Uterus (tissue), 4 donors: ENCODE measurements around the gene TRIO. TPM values are rescaled to one million over a fixed set of nuclear protein-coding genes. Genes with fewer than 3 reads are reported as not detected.

Experiments
- DNase-seq, 2 donors: peaks; one replicate each; pipeline ENCODE4 v3.0.0-alpha.2; 2019 to 2020
- H3K27ac ChIP-seq, 2 donors: fragments of 200-600 bp; sonication (generic); 1 replicate in 1 of 2; 2 replicates in 1 of 2; pipeline ENCODE4 v1.5.1; 2016 to 2018
- H3K27me3 ChIP-seq, 2 donors: fragments of 200-600 bp; sonication (generic); one replicate each; pipeline ENCODE4 v1.5.1; 2018 to 2019; ENCODE audit warnings: control low read depth in 1 of 2
- H3K36me3 ChIP-seq, 2 donors: fragments of 200-600 bp; sonication (generic); one replicate each; pipeline ENCODE4 v1.5.1; 2019; ENCODE audit warnings: control low read depth in 1 of 2
- H3K4me1 ChIP-seq, 2 donors: fragments of 200-600 bp; sonication (generic); one replicate each; pipeline ENCODE4 v1.5.1; 2018 to 2019; ENCODE audit warnings: control low read depth in 1 of 2
- H3K4me3 ChIP-seq, 2 donors: fragments of 200-600 bp; sonication (generic); 1 replicate in 1 of 2; 2 replicates in 1 of 2; pipeline ENCODE4 v1.5.1; 2018 to 2019; ENCODE audit warnings: mild to moderate bottlenecking in 1 of 2
- H3K9me3 ChIP-seq, 2 donors: fragments of 200-600 bp; sonication (generic); one replicate each; pipeline ENCODE4 v1.5.1; 2019; ENCODE audit warnings: control low read depth in 1 of 2
- CTCF ChIP-seq, 4 experiments: fragments of 200-600 bp in 2 of 4; fragments of 450-650 bp in 2 of 4; sonication (generic) in 2 of 4; IDR thresholded peaks; one replicate each; pipeline ENCODE4 v1.5.1; 2016 to 2019; ENCODE audit warnings: antibody characterized with exemption in 4 of 4, mild to moderate bottlenecking in 2 of 4, moderate library complexity in 1 of 4
- POLR2A ChIP-seq, 2 donors: fragments of 450-650 bp; IDR thresholded peaks; one replicate each; pipeline ENCODE4 v1.6.1; 2016; ENCODE audit warnings: antibody characterized with exemption in 2 of 2, mild to moderate bottlenecking in 1 of 2, moderate library complexity in 1 of 2
- intact Hi-C: fragments of 100-400 bp; cut with DNase I; formaldehyde crosslinking; loops from one replicate; pipeline ENCODE4 v1.15.1; 2023; ENCODE audit warnings: low total_unique reads
- total RNA-seq, 4 donors: library from RNA; depleted of rRNA in 3 of 4; stranded (reverse); fragments of >200 nt in 3 of 4; gene quantifications; one replicate each; pipeline versions ENCODE4 v1.1.0 to v1.2.4, GENCODE V29; 2014 to 2023
- donor health status: DM: yes; HTN: yes; CAD: no.

Gene TRIO
- total RNA-seq, 4 donors from 2014 or later = 93.5 to 234 (median 207) TPM

DNA sequence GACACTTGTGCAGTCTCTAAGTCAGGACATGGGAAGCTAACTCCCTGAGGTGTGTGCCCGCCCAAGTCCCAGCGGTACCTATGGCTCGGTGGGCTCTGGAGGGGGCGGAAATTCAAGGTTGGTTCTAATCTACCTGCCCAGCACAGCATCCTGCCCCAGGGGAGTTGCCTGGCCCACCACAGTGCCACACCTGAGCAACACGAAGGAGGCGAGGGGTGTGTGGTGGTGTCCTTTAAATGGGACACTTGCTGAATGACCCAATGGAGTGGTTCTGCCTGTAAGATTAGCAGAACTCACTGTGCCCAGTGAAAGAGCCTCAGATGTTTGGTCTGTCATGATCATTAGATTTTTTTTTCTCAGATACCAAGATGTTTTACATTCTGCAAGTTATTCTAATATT is 367.7 kb downstream of the TRIO start:
- Histone ChIP-seq H3K27me3 (no peaks in the 10 kb centered on the region), H3K27ac (no peak overlapping the region), H3K4me3 (no peak overlapping the region), H3K36me3 (no peaks in the 10 kb centered on the region), H3K4me1 (no peaks in the 10 kb centered on the region), H3K9me3 (no peaks in the 10 kb centered on the region)
- TF ChIP-seq CTCF (IDR thresholded peaks at IDR 0.05) = no peak
- TF ChIP-seq POLR2A (IDR thresholded peaks at IDR 0.05) = no peak
- DNase-seq = no peak
- intact Hi-C loops = no loop called here

GRCh38 chr5:14512574-14512973 is 369.4 kb downstream of the TRIO start:
- no peaks in the 10 kb centered on the region for H3K9me3 ChIP-seq
- TF ChIP-seq CTCF (IDR thresholded peaks at IDR 0.05) (no peak), POLR2A (IDR thresholded peaks at IDR 0.05) (no peak)
- no peak overlapping the region for H3K4me3 ChIP-seq
- H3K27ac ChIP-seq = no peak overlapping the region
- H3K4me1 ChIP-seq = no peaks in the 10 kb centered on the region
- H3K36me3 ChIP-seq = no peaks in the 10 kb centered on the region
- intact Hi-C loops = no loop called here
- no peaks in the 10 kb centered on the region for H3K27me3 ChIP-seq
- DNase-seq = no peak

DNA sequence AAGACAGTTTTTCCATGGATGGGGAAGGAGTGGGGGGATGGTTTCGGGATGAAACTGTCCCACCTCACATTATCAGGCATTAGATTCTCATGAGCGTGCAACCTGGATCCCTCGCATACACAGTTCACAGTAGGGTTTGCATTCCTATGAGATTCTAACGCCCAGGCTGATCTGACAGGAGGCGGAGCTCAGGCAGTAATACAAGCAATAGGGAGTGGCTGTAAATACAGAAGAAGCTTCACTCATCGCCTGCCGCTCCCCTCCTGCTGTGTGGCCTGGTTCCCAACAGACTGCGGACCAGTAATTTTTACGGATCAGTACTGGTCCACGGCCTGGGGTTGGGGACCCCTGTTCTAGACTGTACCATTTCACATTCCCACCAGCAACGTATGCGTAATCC is 370.1 kb downstream of the TRIO start:
- Histone ChIP-seq H3K4me3 (no peak overlapping the region), H3K27ac (no peak overlapping the region), H3K36me3 (no peaks in the 10 kb centered on the region), H3K27me3 (no peaks in the 10 kb centered on the region), H3K9me3 (no peaks in the 10 kb centered on the region), H3K4me1 (no peaks in the 10 kb centered on the region)
- DNase-seq = no peak
- TF ChIP-seq CTCF (IDR thresholded peaks at IDR 0.05) (no peak), POLR2A (IDR thresholded peaks at IDR 0.05) (no peak)
- intact Hi-C loops = no loop called here

- no peak for TF ChIP-seq POLR2A (IDR thresholded peaks at IDR 0.05)
- TF ChIP-seq CTCF (IDR thresholded peaks at IDR 0.05) = no peak
- Histone ChIP-seq H3K4me1 (no peaks in the 10 kb centered on the region), H3K9me3 (no peaks in the 10 kb centered on the region), H3K27me3 (no peaks in the 10 kb centered on the region), H3K36me3 (no peaks in the 10 kb centered on the region), H3K27ac (no peak overlapping the region), H3K4me3 (no peak overlapping the region)
- no peak for DNase-seq
- intact Hi-C loops = no loop called here
Observed at GRCh38 chr5:14516901-14517300, 373.8 kb downstream of the TRIO start.

GRCh38 chr5:14518638-14519037 is 375.5 kb downstream of the TRIO start:
- Histone ChIP-seq H3K27me3 (no peaks in the 10 kb centered on the region), H3K9me3 (no peaks in the 10 kb centered on the region), H3K27ac (no peak overlapping the region), H3K4me1 (no peaks in the 10 kb centered on the region), H3K36me3 (no peaks in the 10 kb centered on the region), H3K4me3 (no peak overlapping the region)
- no peak for TF ChIP-seq CTCF (IDR thresholded peaks at IDR 0.05)
- no peak for TF ChIP-seq POLR2A (IDR thresholded peaks at IDR 0.05)
- no peak for DNase-seq
- intact Hi-C loops = no loop called here
